Raji (cell line): ENCODE measurements around the gene TCEA2.

Experiments used
- POLR2A ChIP-seq: IDR thresholded peaks from 2 replicates; pipeline ENCODE4 v1.6.1; 2011; ENCODE audit warnings: low read depth, low read length, control low read depth; ENCODE audit not compliant: insufficient read depth

The TCEA2 gene

GRCh38 chr20:64073476-64074183 lies 10.6 kb downstream of the TCEA2 start:
- TF ChIP-seq POLR2A: no peak

GRCh38 chr20:64074184-64074789 lies 11.3 kb downstream of the TCEA2 start:
- no peak for TF ChIP-seq POLR2A

- no peak for TF ChIP-seq POLR2A
Measured at GRCh38 chr20:64074963-64075362, 12.0 kb downstream of the TCEA2 start.

- no peak for TF ChIP-seq POLR2A
Measured at GRCh38 chr20:64075556-64075955, 12.6 kb downstream of the TCEA2 start.

- TF ChIP-seq POLR2A: no peak
Measured at GRCh38 chr20:64076061-64076997, 13.3 kb downstream of the TCEA2 start.

GRCh38 chr20:64077094-64077493 lies 14.1 kb downstream of the TCEA2 start:
- TF ChIP-seq POLR2A: no peak

- peak; percentile 45; the same call in 1 of the 2 replicates for TF ChIP-seq POLR2A
Measured at GRCh38 chr20:64077541-64077875, 14.5 kb downstream of the TCEA2 start.

- TF ChIP-seq POLR2A: peak; percentile 39; the same call in 1 of the 2 replicates
Measured at GRCh38 chr20:64077876-64078551, 15.0 kb downstream of the TCEA2 start.

- TF ChIP-seq POLR2A: no peak
Measured at GRCh38 chr20:64078934-64079272, 15.9 kb downstream of the TCEA2 start.

- peak; percentile 56 for TF ChIP-seq POLR2A
Measured at GRCh38 chr20:64079273-64080012, 16.4 kb downstream of the TCEA2 start, which contains the start of gene RGS19. Gene RGS19 (minus strand): TSS chr20:64079518. CDS start chr20:64076886, 2,632 bp downstream.

- peak; percentile 56 for TF ChIP-seq POLR2A
Measured at GRCh38 chr20:64080013-64080812, 17.2 kb downstream of the TCEA2 start, which contains the start of gene OPRL1. Gene OPRL1 (plus strand): TSS chr20:64080082. CDS start chr20:64092721, 12,639 bp downstream.

GRCh38 chr20:64080813-64081623 lies 18.0 kb downstream of the TCEA2 start:
- TF ChIP-seq POLR2A: no peak

GRCh38 chr20:64081624-64081964 lies 18.6 kb downstream of the TCEA2 start:
- no peak for TF ChIP-seq POLR2A
